PC-3 (cell line): ENCODE data around the gene BBC3. TPM values are rescaled to one million over a fixed set of nuclear protein-coding genes. Genes with fewer than 3 reads are reported as not detected.
A peak's percentile ranks its signal among the peaks of the same experiment; 100 is the strongest.

Experiments used
- ATAC-seq: fragments of 200-7000 bp; cut with Tn5 transposase; 2 replicates; pipeline ENCODE4 v1.9.1; 2020; ENCODE audit warnings: mild to moderate bottlenecking, moderate library complexity
- BruUV-seq: library from RNA; stranded (reverse); fragments of 400-500 nt; replicated peaks from 2 replicates; lab custom pipeline; 2021; lab: Mats Ljungman, UMichigan
- CTCF ChIA-PET: fragments of 300-600 bp; sonication (Branson Sonifier 250); formaldehyde crosslinking; loops from one replicate; lab custom pipeline; 2022; ENCODE audit warnings: antibody characterized with exemption; lab: Charles Lee
- POLR2A ChIA-PET: fragments of 300-600 bp; sonication (Branson Sonifier 250); formaldehyde crosslinking; loops from one replicate; lab custom pipeline; 2022; ENCODE audit warnings: antibody characterized with exemption; ENCODE audit not compliant: unreplicated experiment; lab: Charles Lee
- DNase-seq: peaks from one replicate; pipeline ENCODE4 v3.0.0-alpha.2; 2015
- H2AFZ ChIP-seq: fragments of 300-600 bp; sonication (generic); 2 replicates; pipeline ENCODE4 v1.6.0; 2016; ENCODE audit warnings: antibody characterized with exemption, low read length
- H3F3A ChIP-seq: fragments of 300-600 bp; sonication (generic); one replicate; pipeline ENCODE4 v1.6.0; 2017; ENCODE audit warnings: antibody characterized with exemption, low read length, control low read depth, mild to moderate bottlenecking; ENCODE audit not compliant: unreplicated experiment
- H3K27ac ChIP-seq: fragments of 300-600 bp; sonication (generic); 2 replicates; pipeline ENCODE4 v1.5.1; 2016; ENCODE audit warnings: mild to moderate bottlenecking, low read length
- H3K27me3 ChIP-seq: fragments of 300-600 bp; sonication (generic); 2 replicates; pipeline ENCODE4 v1.6.1; 2016; ENCODE audit warnings: low read length, mixed read lengths
- H3K36me3 ChIP-seq: fragments of 300-600 bp; sonication (generic); 2 replicates; pipeline ENCODE4 v1.6.1; 2016; ENCODE audit warnings: low read depth, mixed run types, low read length, mixed read lengths
- H3K4me1 ChIP-seq: fragments of 300-600 bp; sonication (generic); 2 replicates; pipeline ENCODE4 v1.5.1; 2016; ENCODE audit warnings: low read length; ENCODE audit not compliant: insufficient read depth
- H3K4me2 ChIP-seq: fragments of 300-600 bp; sonication (generic); 2 replicates; pipeline ENCODE4 v1.6.0; 2016; ENCODE audit warnings: low read length
- H3K4me3 ChIP-seq: fragments of 300-600 bp; sonication (generic); 2 replicates; pipeline ENCODE4 v1.5.1; 2016; ENCODE audit warnings: mild to moderate bottlenecking, low read length, mixed read lengths
- H3K79me2 ChIP-seq: fragments of 300-600 bp; sonication (generic); 2 replicates; pipeline ENCODE4 v1.6.1; 2017; ENCODE audit warnings: low read length, mixed read lengths
- H3K9ac ChIP-seq: fragments of 300-600 bp; sonication (generic); 2 replicates; pipeline ENCODE4 v1.6.0; 2016; ENCODE audit warnings: mild to moderate bottlenecking, low read length
- H3K9me2 ChIP-seq: fragments of 300-600 bp; sonication (generic); replicated peaks from 2 replicates; pipeline ENCODE4 v1.6.1; 2016; ENCODE audit warnings: mixed run types, low read length, mixed read lengths
- H3K9me3 ChIP-seq: fragments of 300-600 bp; sonication (generic); 2 replicates; pipeline ENCODE4 v1.6.1; 2016; ENCODE audit warnings: low read length, mixed read lengths
- H4K20me1 ChIP-seq: fragments of 300-600 bp; sonication (generic); 2 replicates; pipeline ENCODE4 v1.6.1; 2016; ENCODE audit warnings: low read length, mixed read lengths
- CTCF ChIP-seq: fragments of 300-600 bp; sonication (generic); conservative IDR thresholded peaks from 2 replicates; pipeline ENCODE4 v1.5.1; 2017; ENCODE audit warnings: antibody characterized with exemption, low read depth, mild to moderate bottlenecking, low read length
- EZH2 ChIP-seq: fragments of 300-600 bp; sonication (generic); IDR thresholded peaks from one replicate; pipeline ENCODE4 v1.6.1; 2017; ENCODE audit warnings: antibody characterized with exemption, mild to moderate bottlenecking, low read length; ENCODE audit not compliant: unreplicated experiment
- EZH2phosphoT487 ChIP-seq: fragments of 300-600 bp; sonication (generic); IDR thresholded peaks from 2 replicates; pipeline ENCODE4 v1.6.1; 2018; ENCODE audit warnings: mild to moderate bottlenecking, antibody characterized with exemption, low read length, borderline replicate concordance
- intact Hi-C: fragments of 100-400 bp; cut with micrococcal nuclease; formaldehyde crosslinking; loops from 2 replicates; pipeline ENCODE4 v1.9.0; 2023
- total RNA-seq: library from RNA; depleted of rRNA; stranded (reverse); fragments of >200 nt; gene quantifications from 2 replicates; pipeline ENCODE4 v1.2.3, GENCODE V29; 2014

BBC3 gene
- total RNA-seq, 1 experiment from 2014 or later, result 2.9 TPM

- Histone ChIP-seq H4K20me1 (no peaks in the 10 kb centered on the region), H3K4me3 (peak overlapping the region; percentile 40), H3K9ac (no peak overlapping the region), H3K27me3 (no peaks in the 10 kb centered on the region), H3K27ac (no peak overlapping the region), H3K36me3 (no peaks in the 10 kb centered on the region; the same call in 1 of the 2 replicates), H3K9me2 (no peaks in the 10 kb centered on the region), H3K9me3 (no peaks in the 10 kb centered on the region), H3K4me1 (peaks cover 8% of the 10 kb centered on the region; the same call in 1 of the 2 replicates), H2AFZ (no peak overlapping the region), H3K79me2 (no peaks in the 10 kb centered on the region), H3F3A (peaks cover 3% of the 10 kb centered on the region), H3K4me2 (peak overlapping the region; percentile 72)
- POLR2A ChIA-PET, result no interaction called here
- no TSS peak for BruUV-seq
- ATAC-seq (no peak), DNase-seq (no peak)
- CTCF ChIA-PET, result interaction anchor here (0.6 to 0.8 kb wide), 2 partner anchors 9 to 188 kb away, joined by 3 read pairs; no protein-coding TSS in a partner anchor
- intact Hi-C loops, result loop anchor here (5.0 kb wide), 1 partner anchor 93 kb away; no protein-coding TSS in a partner anchor
- no peak for TF ChIP-seq EZH2phosphoT487
- no peak for TF ChIP-seq EZH2
- no peak for TF ChIP-seq CTCF
Observed at GRCh38 chr19:47240556-47240955, 9.6 kb upstream of the BBC3 start.

GRCh38 chr19:47239610-47240296, 8.8 kb upstream of the BBC3 start:
- H3K27ac ChIP-seq, result no peak overlapping the region
- H3K9me3 ChIP-seq, result no peaks in the 10 kb centered on the region
- peaks cover 8% of the 10 kb centered on the region; the same call in 1 of the 2 replicates for H3K4me1 ChIP-seq
- H3K4me2 ChIP-seq, result no peak overlapping the region
- H2AFZ ChIP-seq, result no peak overlapping the region
- H3K36me3 ChIP-seq, result no peaks in the 10 kb centered on the region; the same call in 1 of the 2 replicates
- CTCF ChIA-PET, result no interaction called here
- BruUV-seq, result no TSS peak
- DNase-seq, result no peak
- intact Hi-C loops, result loop anchor here (5.0 kb wide), 1 partner anchor 92 kb away; no protein-coding TSS in a partner anchor
- peaks cover 3% of the 10 kb centered on the region for H3F3A ChIP-seq
- no peaks in the 10 kb centered on the region for H4K20me1 ChIP-seq
- H3K9me2 ChIP-seq, result no peaks in the 10 kb centered on the region
- no peak overlapping the region for H3K4me3 ChIP-seq
- ATAC-seq, result no peak
- no peak overlapping the region for H3K9ac ChIP-seq
- POLR2A ChIA-PET, result no interaction called here
- TF ChIP-seq EZH2 (no peak), EZH2phosphoT487 (no peak), CTCF (no peak)
- no peaks in the 10 kb centered on the region for H3K27me3 ChIP-seq
- H3K79me2 ChIP-seq, result no peaks in the 10 kb centered on the region

GRCh38 chr19:47239152-47239551, 8.2 kb upstream of the BBC3 start:
- Histone ChIP-seq H3F3A (peaks cover 3% of the 10 kb centered on the region), H3K4me3 (no peak overlapping the region), H3K4me1 (peaks cover 8% of the 10 kb centered on the region; the same call in 1 of the 2 replicates), H4K20me1 (no peaks in the 10 kb centered on the region), H3K36me3 (no peaks in the 10 kb centered on the region; the same call in 1 of the 2 replicates), H3K4me2 (no peak overlapping the region), H3K27me3 (no peaks in the 10 kb centered on the region), H3K9ac (no peak overlapping the region), H3K79me2 (no peaks in the 10 kb centered on the region), H2AFZ (no peak overlapping the region), H3K9me2 (no peaks in the 10 kb centered on the region), H3K9me3 (no peaks in the 10 kb centered on the region), H3K27ac (no peak overlapping the region)
- no peak for DNase-seq
- no peak for TF ChIP-seq CTCF
- TF ChIP-seq EZH2phosphoT487, result no peak
- no peak for TF ChIP-seq EZH2
- ChIA-PET POLR2A (no interaction called here), CTCF (no interaction called here)
- intact Hi-C loops, result no loop called here
- no TSS peak for BruUV-seq
- ATAC-seq, result no peak
